ENCODE measurements around the gene DLX4.

DNA sequence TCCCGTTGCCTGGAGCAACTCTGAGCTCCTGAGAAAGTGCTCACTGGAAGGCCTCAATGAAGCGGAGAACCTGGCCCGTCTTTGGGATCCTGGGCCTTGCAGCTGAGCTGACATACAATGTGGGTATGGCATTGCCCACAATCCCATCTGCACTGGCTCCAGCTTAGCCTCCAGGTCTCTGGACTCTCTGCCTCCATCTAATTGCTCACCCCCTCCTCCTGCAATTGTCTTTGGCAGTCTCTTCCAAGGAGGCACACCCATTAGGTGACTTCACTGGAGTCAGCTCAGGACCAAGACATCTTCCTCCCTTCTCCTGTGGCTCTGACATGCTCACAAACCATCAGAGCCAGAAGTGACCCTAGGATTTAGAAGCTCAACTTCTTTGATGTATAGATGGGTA is 1.5 kb downstream of the DLX4 start:
- TF ChIP-seq POLR2A (IDR thresholded peaks at IDR 0.05; ENCODE audit: low read length): no peak
- TF ChIP-seq GATA1 (IDR thresholded peaks at IDR 0.05; ENCODE audit: low read depth, low read length): no peak
